HL-60/S4 (cell line): ENCODE results near the gene PEX5L.
"Not testable (repeated sequence)": the region's sequence is repeated elsewhere in the genome, so short reads cannot be mapped to it uniquely, and the experiment has no call there.

ENCODE experiments used
- in situ Hi-C: fragments of 300-500 bp; cut with MboI; formaldehyde crosslinking; loops from 2 replicates; pipeline ENCODE4 v1.14.3; 2022; ENCODE audit warnings: low sequenced_read_pairs

Gene PEX5L

GRCh38 chr3:180017846-180018245 is 18.9 kb downstream of the PEX5L start:
- in situ Hi-C loops = no loop called here

- in situ Hi-C loops = no loop called here
These were observed 24.8 kb downstream of the PEX5L start for GRCh38 chr3:180011927-180012326.

GRCh38 chr3:180008318-180008717 is 28.4 kb downstream of the PEX5L start:
- in situ Hi-C loops = not testable (repeated sequence)

GRCh38 chr3:180004542-180004941 is 32.2 kb downstream of the PEX5L start:
- in situ Hi-C loops = no loop called here

- in situ Hi-C loops = no loop called here
These were observed 34.7 kb downstream of the PEX5L start for GRCh38 chr3:180002006-180002405.

- in situ Hi-C loops = no loop called here
These were observed 36.2 kb downstream of the PEX5L start for GRCh38 chr3:180000500-180000899.

GRCh38 chr3:179995406-179995805 is 41.3 kb downstream of the PEX5L start:
- in situ Hi-C loops = no loop called here

GRCh38 chr3:179991883-179992282 is 44.9 kb downstream of the PEX5L start:
- in situ Hi-C loops = no loop called here

GRCh38 chr3:179991104-179991503 is 45.6 kb downstream of the PEX5L start:
- in situ Hi-C loops = no loop called here

GRCh38 chr3:179981646-179982045 is 55.1 kb downstream of the PEX5L start:
- in situ Hi-C loops = no loop called here

GRCh38 chr3:179977356-179977755 is 59.4 kb downstream of the PEX5L start:
- in situ Hi-C loops = no loop called here

GRCh38 chr3:179973931-179974361 is 62.8 kb downstream of the PEX5L start:
- in situ Hi-C loops = no loop called here

GRCh38 chr3:179972881-179973423 is 63.8 kb downstream of the PEX5L start:
- in situ Hi-C loops = no loop called here

GRCh38 chr3:179971280-179971679 is 65.5 kb downstream of the PEX5L start:
- in situ Hi-C loops = no loop called here

- in situ Hi-C loops = no loop called here
These were observed 66.0 kb downstream of the PEX5L start for GRCh38 chr3:179970746-179971145.

- in situ Hi-C loops = no loop called here
These were observed 67.2 kb downstream of the PEX5L start for GRCh38 chr3:179969525-179969924.

GRCh38 chr3:179967622-179968021 is 69.1 kb downstream of the PEX5L start:
- in situ Hi-C loops = no loop called here

GRCh38 chr3:179964890-179965289 is 71.8 kb downstream of the PEX5L start:
- in situ Hi-C loops = no loop called here

GRCh38 chr3:179962629-179963387 is 73.9 kb downstream of the PEX5L start:
- in situ Hi-C loops = no loop called here

- in situ Hi-C loops = no loop called here
These were observed 75.0 kb downstream of the PEX5L start for GRCh38 chr3:179961703-179962078.

GRCh38 chr3:179961071-179961702 is 75.5 kb downstream of the PEX5L start:
- in situ Hi-C loops = no loop called here

- in situ Hi-C loops = no loop called here
These were observed 78.0 kb downstream of the PEX5L start for GRCh38 chr3:179958759-179959158.
